GM20000 (cell line): ENCODE measurements around the gene KCND2.
A peak's percentile ranks its signal among the peaks of the same experiment; 100 is the strongest.
"Not testable (repeated sequence)": the region's sequence is repeated elsewhere in the genome, so short reads cannot be mapped to it uniquely, and the experiment has no call there.

Source experiments
- DNase-seq: peaks from one replicate; pipeline ENCODE4 v3.0.0; 2012; ENCODE audit warnings: low spot score
- CTCF ChIP-seq: IDR thresholded peaks from 2 replicates; pipeline ENCODE4 v1.5.1; 2012; ENCODE audit warnings: mild to moderate bottlenecking, control low read depth; ENCODE audit errors: extremely low read depth, missing control alignments

The KCND2 gene

GRCh38 chr7:120743128-120743527 is 470.2 kb downstream of the KCND2 start:
- no peak for TF ChIP-seq CTCF
- no peak for DNase-seq

GRCh38 chr7:120760050-120760449 is 487.1 kb downstream of the KCND2 start:
- no peak for TF ChIP-seq CTCF
- peak; percentile 21 for DNase-seq

- DNase-seq, result no peak
- TF ChIP-seq CTCF, result no peak
Observed at GRCh38 chr7:120760851-120761250, 487.9 kb downstream of the KCND2 start.

- TF ChIP-seq CTCF, result no peak
- no peak for DNase-seq
Observed at GRCh38 chr7:120770206-120770605, 497.2 kb downstream of the KCND2 start.

DNA sequence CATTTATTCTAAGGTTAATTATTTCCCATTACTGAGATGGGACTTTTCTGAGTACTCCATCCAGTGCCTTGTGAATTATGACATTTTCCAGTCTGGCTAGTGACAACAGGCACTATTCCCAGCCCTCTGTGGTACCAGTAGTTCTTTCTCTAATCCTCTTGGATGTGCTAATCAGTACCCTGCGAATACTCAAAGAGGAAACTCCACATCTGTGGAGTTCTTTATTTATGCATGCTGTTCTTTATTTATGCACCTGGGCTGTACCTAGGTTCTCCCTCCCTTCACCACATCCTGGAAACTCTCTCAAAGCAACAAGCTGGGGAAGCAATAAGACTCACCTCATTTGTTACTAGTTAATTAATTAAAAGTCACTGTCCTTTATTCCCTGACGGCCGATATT is 501.5 kb downstream of the KCND2 start:
- no peak for DNase-seq
- TF ChIP-seq CTCF, result no peak

- TF ChIP-seq CTCF, result no peak
- DNase-seq, result no peak
Observed at GRCh38 chr7:120775755-120776154, 502.8 kb downstream of the KCND2 start.

- not testable (repeated sequence) for DNase-seq
Observed at GRCh38 chr7:120779078-120779477, 506.1 kb downstream of the KCND2 start.

DNA sequence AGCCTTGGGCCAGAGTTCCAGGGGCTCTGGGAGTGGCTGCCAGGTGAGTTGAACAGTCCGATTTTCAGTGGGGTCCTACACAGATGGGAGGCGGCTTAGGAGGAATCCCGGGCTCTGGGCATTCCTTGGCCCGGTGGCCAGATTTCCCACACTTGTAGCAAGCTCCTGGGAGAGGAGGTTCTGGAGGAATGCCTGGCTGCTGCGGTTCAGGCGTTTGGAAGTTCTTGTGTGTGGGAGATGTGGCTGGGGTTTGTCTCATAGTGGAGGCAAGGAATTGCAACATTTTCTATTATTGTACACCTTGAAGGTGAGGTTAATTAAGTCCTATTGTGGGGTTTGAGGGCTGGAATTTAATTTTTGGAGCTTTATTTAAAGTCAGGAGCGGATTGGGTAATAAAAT is 507.5 kb downstream of the KCND2 start:
- DNase-seq, result not testable (repeated sequence)

DNA sequence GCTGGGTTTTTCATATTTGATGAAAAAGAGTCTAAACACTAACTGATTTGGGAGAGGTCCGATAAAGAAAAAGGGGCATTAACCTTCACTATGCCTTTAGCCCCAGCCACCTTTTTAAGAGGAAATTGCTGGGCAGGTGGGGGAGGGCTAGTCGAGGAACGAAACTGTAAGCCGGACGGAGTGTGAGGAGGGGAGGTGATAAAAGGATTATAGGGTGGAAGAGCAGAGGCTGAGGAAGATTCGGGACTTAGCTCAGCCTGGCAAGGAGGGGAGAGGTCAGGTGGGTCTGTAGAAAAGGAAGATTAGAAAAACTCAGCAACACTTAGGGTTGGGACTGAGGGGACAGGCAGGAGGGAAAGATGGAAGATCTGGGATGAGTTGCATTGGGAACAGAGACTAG is 508.0 kb downstream of the KCND2 start:
- no peak for DNase-seq
- no peak for TF ChIP-seq CTCF

DNA sequence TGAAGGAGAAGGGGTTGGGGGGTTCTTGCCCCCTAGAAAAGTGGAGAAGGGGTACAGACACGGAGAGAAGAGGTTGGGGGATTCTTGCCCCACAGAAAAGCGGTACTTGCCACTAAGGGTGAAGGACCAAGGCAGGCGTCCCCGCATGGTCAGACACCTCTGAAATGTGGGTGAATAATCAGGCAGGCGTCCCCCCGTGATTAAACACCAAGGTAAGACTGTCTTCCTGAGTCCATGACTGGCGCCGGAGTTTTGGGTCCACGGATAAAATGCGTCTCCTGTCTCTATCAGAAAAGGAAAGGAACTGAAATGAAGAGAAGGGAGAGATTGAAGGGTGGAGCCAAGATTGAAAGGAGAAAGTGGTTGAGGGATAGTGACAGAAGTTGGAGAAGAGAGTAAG is 508.9 kb downstream of the KCND2 start:
- DNase-seq, result not testable (repeated sequence)
